Smooth muscle cell of the brain vasculature (primary cell): Measurements from ENCODE around the gene POLR3E.
A peak's percentile ranks its signal among the peaks of the same experiment; 100 is the strongest.

Experiments used
- DNase-seq: peaks from one replicate; pipeline ENCODE4 v3.0.0-alpha.2; 2012; ENCODE audit warnings: low read depth, low spot score

POLR3E gene

GRCh38 chr16:22317001-22317530, 19.9 kb downstream of the POLR3E start:
- no peak for DNase-seq

GRCh38 chr16:22317625-22318024, 20.4 kb downstream of the POLR3E start:
- no peak for DNase-seq

GRCh38 chr16:22318690-22319358, 21.6 kb downstream of the POLR3E start:
- DNase-seq: no peak

DNA sequence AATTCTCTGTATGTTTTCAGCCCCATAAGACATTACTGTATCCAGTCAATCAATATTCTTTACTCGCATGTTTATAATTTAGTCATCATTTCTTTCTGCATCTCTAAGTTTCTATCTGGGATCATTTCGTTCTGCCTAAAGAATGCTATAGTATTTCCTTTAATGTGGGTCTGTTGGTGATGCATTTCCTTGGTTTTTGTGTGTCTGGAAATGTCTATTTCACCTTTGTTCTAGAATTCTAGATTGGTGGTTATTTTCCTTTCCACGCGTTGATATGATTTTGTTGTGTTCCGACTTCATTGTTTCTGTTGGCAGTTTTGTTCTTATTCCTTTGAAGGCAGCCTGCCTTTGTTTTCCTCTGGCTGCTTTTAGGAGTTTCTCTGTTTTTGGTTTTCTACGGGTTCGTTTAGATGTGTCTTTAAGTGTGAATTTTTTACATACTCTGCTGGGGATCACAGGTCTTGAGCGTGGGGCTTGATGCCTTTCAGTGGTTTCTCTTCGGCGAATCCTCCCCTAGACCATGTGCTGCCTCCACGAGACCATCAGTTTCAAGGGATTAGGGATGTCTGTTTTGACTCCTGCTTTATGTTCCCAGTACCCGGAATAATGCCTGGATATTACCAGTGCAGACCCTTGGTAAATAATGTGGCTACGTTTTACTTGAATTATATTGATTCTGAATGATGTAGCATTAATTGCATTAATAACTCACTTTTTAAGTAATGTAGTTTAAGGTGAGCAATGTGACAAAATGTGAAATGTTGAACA, 23.5 kb downstream of the POLR3E start:
- no peak for DNase-seq

- DNase-seq: peak; percentile 51
Measured at GRCh38 chr16:22321340-22322001, 24.3 kb downstream of the POLR3E start.

GRCh38 chr16:22322021-22322471, 24.8 kb downstream of the POLR3E start:
- no peak for DNase-seq

GRCh38 chr16:22322741-22323140, 25.5 kb downstream of the POLR3E start:
- DNase-seq: no peak

DNA sequence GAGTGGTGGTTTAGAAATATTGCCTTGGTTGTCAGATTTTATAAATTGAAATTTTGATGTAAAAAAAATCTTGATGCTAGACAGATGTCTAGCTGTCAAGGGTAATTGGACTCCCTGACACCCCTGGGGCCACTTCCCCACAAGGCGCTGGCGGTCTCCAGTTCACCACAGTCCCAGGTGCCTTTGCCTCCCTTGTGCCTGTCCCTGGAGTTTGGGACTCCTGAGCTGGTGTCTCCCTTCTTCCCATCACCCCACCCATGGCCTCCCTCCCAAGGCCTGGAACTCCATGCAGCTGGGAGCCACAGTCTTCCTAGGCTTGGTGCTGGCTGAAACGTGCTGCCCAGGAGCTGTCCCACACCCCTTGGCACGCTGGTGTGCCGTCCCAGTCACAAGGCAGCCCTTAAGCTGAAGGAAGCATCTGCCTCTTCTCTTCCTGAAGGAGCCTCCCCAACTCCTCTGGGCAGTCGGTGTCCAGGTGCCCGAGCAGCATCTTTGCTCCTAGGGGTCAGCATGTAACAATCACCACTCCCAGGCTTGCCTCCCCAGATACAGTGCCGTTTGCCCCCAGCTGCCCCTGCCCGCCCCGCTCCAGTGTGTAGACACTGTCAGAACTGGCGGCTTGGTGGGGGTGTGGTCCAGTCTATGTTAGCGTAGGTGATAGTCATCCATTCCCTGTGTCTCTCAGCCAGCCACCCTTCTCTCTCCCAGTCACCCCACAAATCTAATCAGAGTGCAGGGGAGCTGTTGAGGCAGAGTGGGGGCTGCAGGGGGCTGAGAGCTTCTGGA, 26.2 kb downstream of the POLR3E start:
- DNase-seq: no peak

GRCh38 chr16:22323959-22324786, 27.0 kb downstream of the POLR3E start:
- DNase-seq: no peak

DNA sequence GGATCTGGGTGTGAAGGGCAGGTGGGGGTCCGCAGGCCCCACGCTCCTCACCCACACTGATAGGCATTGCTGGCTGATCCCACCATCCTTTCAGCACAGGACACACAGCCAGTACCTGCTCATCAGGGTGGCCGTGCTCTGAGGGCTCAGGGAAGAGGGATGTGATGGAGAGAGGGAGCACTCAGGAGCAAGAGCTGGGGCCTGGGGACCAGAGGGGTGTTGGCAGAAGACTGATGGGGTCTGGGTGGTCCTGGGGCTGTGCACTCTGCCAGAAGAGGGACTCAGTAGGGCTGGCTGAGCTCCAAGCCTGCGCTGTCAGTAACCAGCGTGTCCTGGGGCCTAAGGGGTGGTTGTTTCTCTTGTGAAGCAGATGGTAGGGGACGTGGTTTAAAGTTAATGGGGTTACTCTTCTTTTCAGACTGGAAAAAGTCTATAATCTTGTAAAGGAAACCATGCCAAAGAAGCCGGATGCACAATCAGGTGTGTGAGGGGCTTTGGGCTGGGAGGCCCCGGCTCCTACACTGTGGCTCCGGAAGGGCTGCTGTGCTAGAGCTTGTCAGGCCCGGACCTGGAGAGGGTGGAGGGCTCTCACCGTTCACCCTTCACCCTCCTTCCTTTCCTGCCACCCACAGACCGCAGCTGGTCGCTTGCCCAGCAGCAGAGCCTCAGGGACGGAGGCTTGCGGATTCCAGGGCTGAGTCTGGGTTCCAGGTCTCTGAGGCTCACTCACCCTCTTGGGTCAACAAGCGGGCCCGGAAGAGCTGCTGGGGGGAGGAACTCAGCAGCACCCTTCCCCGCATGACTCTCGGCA, 27.8 kb downstream of the POLR3E start:
- DNase-seq: no peak

GRCh38 chr16:22325598-22326368, 28.6 kb downstream of the POLR3E start:
- no peak for DNase-seq

DNA sequence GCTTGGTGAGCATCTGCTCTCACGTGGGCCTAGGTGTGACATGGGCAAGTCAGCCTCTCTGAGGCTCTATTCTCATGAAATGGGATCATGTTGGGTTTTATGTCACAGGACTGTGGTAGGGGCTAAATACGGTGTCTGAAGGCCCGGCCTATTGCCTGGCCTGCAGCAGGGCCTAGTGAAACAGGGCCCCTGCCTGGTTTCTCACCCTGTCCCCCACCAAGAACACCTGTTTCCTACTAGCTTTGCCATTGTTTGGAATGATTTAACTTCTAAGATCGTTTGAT, 29.1 kb downstream of the POLR3E start:
- DNase-seq: no peak

DNA sequence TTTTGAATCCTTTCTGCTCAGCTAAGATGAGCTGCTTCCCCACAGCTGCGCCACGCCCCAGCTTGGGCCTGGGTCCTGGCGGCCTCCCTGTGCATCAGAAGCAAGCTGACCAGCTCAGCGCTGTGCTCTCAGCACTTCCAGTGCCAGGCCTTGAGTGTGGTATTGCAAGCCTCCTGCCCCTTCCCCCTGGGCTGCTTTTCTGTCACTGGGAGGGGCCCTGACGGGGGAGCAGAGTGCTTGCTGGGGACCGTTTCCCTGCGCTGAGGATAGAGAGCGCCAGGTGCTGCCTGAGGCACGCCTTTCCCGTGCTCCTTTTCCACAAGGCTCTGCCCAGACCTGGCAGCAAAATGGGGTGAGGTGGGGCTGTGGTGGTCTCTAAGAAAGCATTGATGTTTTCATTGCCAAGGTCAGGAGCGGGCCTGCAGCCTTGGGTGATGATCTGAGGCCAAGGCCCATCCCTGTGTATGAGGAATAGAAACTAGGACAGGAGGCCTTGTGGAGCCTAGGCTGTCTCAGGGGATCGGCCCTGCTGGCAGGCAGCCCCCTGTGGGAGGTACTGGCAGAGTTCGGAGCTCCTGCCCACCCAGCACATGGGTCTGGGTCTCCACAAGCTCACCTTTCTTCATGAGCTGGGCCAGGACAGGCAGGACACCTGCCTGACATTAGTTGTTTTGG, 29.7 kb downstream of the POLR3E start:
- no peak for DNase-seq

DNA sequence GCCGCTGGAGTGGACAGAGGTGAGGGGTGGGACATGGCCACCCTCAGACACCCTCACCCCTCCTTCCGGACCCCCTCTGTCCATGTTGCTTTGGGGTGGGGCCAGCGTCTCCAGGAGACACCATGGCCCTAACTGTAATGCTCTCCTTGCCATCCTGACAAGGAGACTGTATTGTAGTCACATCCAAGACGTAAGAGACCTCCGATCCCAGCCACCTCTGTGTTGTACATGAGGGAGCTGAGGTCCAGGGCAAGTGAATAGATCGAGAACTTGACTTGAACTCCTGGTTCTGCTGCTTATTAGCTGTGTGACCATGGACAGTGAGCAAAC, 30.2 kb downstream of the POLR3E start:
- no peak for DNase-seq

DNA sequence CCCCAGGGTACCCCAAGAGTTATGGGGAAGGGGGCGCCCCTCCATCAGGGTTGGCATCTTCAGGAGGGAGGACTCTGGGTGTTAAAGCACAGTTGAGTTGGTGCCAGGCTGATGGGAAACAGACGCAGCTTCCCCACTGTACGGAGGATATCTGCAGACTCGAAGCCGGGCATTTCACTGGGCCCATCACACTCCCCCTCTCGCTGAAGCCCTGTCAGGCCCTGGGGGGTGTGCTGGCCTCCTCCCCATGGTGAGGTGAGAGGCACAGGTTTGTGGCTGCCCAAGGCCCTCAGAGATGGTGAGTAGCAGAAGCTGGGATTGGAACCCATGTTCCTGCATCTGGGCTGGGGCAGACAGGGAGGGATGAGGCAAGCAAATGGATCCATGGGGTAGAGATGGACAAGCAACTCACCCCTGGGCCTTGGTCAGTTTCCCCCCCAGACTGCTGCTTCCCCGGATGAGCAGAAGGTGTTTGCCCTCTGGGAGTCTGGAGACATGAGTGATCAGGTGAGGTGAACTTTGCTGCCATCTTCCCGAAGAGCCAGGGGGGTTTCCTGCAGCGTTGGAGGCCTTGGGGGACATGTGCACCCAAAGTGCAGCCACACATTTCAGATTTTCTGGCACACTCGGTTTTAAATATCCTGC, 31.0 kb downstream of the POLR3E start:
- no peak for DNase-seq

GRCh38 chr16:22329199-22329695, 32.0 kb downstream of the POLR3E start:
- DNase-seq: no peak

- DNase-seq: no peak
Measured at GRCh38 chr16:22330326-22330725, 33.1 kb downstream of the POLR3E start.

DNA sequence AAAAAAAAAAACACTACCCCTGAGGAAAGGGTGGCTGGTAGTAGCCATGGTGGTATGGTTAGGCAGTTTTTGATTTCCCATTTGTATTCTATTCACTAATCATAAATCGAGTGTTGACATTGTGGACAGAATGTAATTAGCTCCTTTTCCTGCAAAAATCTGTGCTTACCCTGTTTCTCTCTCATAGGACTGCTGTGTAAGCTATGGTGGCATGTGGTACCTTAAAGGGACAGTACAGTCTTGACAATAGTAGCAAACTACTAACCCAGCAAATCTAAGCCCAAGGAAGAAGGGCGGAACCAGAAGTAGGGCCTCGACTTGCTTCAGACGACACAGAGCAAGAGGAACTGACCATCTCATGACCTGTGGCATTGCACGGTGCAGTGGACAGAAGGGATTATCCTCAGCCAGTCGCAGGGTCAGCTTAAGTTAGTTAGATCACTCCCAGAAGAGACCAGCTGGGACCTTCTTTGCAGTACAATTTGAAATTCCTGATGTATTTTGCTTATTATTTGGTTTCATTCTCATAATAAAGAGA, 36.3 kb downstream of the POLR3E start:
- DNase-seq: no peak
